Measurements from ENCODE around the gene RAB35.

RAB35 gene

GRCh38 chr12:120116441-120116791 is at the start of gene RAB35:
RAB35 (minus strand) TSS chr12:120116753; CDS start chr12:120116650, 103 bp downstream.
- no peak for DNase-seq

GRCh38 chr12:120164293-120164692 is 47.7 kb upstream of the RAB35 start:
- no peak for DNase-seq

DNA sequence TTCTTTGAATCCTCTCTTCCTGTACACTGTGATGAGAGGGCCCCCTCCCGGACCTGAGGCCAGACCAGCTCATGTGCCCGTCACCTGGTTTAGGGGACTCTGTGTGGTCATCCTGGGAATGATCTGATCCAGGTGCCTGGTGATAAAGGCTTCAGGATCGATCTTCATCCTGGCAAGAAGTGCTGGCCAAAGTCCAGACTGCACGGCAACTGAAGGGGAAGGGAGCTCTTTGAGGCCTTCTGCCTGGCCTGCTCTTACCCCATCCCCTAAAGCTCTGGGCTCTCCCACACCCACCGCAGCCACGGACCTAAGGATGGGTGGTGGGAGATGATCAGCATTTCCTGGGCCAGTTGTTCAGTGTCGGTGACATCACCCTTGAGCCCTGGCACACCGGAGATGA is 46.2 kb upstream of the RAB35 start:
- no peak for DNase-seq

DNA sequence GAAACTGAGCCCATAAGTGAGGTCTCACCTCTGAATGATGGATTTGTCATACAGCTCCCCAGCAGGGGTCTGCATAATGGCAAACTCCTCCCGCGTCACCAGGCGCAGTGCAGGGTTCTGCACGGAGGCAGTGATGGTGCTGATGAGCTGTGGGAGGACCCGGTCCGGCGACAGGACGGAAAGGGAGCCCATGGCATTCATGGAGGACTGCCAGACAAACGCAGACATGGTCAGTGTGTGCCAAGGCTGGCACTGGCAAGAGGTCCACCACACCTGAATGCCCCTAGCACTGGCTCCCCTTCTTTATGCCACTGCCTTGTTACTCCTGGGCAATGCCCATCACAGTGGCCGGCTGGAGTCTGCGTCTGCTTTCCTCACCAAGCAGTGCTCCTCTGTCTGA is 45.3 kb upstream of the RAB35 start:
- no peak for DNase-seq

DNA sequence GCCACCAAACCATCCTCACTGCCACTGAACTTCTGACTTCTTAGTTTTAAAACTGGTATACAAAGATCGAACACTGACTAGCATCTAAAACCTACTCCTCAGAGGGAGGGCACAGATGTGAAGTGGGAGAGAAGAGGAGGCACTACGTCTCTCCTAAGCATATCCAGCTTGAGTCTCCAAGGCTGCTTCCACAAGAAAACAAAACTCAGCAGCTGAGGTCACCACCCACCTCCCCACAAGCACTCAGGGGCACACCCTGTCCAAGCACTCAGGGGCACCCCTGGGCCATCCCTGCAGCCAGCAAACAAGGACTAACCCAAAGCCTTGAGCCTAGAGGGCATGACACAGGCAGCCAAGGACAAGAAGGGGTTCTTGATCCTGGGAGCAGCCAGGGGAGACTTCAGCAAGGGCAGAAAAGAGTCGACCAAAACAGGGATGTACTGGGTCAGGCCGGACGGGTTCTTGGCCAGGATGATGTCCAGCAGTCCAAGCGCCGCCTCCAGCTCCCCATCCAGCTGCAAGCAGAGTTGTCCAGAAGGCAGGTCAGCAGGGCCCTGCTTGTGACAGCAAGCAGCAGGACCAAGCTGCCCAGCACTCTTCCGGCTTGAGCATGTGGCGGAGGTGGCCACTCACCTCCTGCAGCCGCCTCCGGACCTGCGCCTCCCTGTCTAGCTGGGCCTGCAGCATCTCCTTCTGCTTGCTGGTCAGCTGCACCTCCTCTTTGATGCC is 43.1 kb upstream of the RAB35 start:
- DNase-seq = no peak

DNA sequence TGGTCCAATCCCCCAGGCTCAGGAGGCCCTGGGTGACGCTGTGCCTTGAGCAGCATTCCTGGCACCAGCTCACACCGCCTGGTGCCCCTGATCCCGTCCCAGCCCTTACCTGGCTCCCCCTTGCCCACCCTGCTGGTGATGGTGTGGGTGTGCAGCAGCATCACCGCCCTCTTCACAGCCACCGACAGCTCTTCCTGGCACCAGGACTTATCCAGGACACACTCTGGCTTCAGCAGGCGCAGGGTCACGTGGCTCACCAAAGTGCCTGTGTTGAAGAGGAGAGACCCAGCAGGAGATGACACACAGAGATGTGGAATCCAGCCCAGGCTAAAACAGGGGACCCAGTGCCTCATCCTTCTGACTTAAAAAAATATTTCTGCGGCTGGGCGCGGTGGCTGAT is 41.8 kb upstream of the RAB35 start:
- no peak for DNase-seq

- no peak for DNase-seq
Observed at GRCh38 chr12:120157678-120158077, 41.1 kb upstream of the RAB35 start.

DNA sequence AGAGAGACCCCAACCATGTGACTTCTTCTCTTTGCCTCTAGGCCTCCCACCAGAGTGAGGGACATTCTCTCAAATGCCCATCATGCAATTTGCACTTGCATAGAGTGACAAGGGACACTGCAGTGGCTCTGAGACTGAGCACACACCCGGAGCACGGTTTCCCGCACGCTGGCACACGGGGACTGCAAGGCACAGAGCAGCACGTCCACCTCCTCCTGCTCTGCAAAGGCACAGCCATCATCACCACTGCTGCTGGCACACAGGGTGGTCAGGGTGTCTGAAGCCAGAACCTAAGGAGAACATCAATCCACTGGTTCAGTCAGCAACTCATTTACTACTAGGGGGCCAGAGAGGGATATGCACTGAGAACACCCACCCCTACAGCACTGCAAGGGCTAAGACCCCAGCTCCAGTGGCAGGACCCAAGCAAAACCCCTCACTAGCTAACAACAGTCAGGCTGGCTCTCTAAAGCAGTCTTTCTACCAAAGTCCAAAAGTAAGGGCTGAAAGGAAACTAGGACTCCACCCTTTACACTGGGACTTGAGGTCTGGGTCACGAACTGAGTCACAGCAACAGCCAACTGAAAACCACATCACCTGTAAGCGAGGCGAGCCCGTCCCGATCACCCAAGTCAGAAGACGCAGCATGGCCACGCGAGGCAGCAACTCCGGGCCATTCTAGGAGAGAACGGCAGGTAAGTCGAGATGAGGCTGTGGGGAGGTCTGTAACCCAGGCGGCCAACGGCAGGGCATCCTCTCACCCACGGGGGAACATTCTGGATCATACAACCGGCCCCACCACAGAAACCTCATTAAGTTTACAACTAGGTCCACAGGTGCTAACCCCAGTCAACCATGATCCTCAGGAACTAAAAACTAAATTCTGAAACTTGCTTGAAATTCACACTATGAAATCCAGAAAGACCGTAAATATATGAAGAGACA is 40.0 kb upstream of the RAB35 start:
- DNase-seq = no peak

DNA sequence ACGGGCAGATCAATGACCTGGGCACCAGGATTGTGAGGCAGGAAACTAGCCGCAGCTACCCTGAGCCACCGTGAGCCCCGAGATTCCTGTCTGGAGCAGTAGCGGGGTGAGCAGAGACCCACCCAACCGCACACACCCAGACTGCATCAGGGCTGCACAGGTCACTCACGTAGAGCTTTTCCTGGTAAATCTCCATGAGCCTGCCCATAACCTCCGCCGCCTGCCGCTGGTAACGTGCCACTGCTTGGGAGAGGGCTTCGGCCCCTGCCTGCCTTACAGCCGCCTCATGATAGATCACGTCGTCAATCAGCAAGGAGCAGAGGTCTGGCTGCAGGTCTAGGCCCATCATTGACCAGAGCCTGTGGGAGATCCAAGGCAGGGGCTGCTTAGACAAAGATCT is 38.5 kb upstream of the RAB35 start:
- no peak for DNase-seq

DNA sequence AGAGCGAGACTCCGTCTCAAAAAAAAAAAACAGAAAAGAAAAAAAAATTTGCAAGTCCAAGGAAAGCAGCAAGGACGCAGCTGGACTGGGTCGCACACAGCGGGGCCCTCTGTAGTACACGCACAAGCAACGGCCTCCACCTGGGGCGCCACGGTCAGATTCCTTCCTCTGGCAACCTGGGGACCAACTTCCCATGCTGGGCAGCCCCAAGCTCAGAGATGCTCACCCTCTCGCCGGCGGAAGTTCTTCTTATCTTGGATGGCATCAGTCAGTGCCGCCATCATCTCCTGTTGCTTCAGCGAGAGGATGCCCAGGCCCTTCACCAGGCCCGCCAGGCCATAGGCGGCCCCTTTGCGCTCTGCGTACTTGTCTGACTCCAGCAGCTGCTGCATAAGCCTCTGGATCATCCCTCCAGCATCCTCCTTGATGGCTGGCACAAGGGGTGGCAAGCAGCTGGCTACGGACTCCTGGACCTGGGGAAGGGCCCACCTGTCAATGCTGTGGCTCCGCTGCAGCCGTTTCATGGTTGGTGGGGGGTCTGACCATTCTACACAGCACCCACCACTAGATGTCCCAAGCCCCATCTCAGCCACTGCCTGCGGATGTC is 34.5 kb upstream of the RAB35 start:
- DNase-seq = no peak

GRCh38 chr12:120148011-120148410 is 31.5 kb upstream of the RAB35 start:
- no peak for DNase-seq

DNA sequence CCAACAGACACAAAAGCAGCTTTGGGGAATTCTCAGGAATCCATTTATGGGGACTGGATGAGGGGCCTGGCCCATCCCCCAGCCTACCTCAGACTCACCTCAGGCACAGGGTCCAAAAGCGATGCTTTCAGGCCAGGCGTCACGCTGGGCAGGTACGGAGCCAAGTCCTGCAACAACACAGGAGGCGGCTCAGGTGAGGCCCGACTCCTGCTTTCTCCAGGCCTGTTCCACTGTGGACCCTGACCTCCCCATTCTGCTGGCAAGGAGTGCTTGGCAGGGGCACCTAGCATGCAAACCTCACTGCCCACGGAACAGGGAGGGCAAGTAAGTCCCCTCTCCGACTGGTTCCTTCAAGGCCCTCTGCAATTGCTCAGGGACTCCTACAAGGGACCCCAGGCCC is 28.6 kb upstream of the RAB35 start:
- no peak for DNase-seq

GRCh38 chr12:120144215-120144614 is 27.7 kb upstream of the RAB35 start:
- no peak for DNase-seq

DNA sequence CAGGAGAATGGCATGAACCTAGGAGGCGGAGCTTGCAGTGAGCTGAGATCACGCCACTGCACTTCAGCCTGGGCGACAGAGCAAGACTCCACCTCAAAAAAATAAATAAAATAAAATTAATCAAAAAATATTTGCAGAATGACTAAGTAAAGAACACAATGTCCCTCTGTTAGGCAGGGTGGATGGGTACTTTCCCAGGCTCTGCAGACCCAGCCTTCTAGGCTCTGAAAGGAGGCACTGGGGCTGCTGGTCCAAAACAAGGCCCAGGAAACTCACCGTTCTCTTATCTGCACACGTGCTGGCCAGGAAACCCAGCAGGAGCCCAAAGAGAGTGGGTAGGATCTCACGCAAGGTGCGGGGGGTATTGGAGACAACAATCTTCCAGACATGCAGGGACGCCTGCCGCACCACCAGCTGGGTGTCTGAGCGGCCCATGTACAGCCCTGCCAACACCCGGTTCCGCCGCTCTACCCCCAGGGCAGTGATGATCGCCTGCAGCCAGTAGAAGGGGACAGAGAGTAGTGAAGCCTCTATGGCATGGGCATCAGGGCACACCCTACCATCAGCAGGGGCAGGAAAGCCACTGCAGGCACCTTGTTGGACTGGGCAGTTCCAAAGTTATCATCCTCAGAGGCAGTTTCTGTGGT is 25.8 kb upstream of the RAB35 start:
- DNase-seq = no peak

DNA sequence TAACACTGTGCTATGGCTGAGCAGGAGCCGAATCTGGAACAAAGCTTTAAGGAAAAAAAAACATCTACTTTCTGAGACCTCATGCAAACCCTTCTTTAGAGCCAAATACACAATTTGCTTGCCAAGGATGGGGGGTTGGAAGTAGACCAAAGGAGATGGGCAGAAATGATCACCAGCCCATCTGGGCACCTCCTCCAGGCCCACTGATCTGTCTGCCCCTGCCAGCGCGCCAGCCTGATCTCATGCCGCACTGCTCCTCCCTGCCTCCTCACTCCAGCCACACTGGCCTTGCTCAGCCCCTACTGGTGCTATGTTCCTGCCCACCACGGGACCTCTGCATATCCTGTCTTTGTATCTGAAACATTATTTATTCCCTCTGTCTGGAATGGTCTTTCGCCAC is 24.8 kb upstream of the RAB35 start:
- no peak for DNase-seq

- DNase-seq = no peak
Observed at GRCh38 chr12:120140603-120141002, 24.1 kb upstream of the RAB35 start.

- no peak for DNase-seq
Observed at GRCh38 chr12:120139958-120140357, 23.4 kb upstream of the RAB35 start.

GRCh38 chr12:120138366-120138765 is 21.8 kb upstream of the RAB35 start:
- no peak for DNase-seq

- DNase-seq = no peak
Observed at GRCh38 chr12:120137833-120138232, 21.3 kb upstream of the RAB35 start.

- no peak for DNase-seq
Observed at GRCh38 chr12:120136093-120136770, 19.7 kb upstream of the RAB35 start.

DNA sequence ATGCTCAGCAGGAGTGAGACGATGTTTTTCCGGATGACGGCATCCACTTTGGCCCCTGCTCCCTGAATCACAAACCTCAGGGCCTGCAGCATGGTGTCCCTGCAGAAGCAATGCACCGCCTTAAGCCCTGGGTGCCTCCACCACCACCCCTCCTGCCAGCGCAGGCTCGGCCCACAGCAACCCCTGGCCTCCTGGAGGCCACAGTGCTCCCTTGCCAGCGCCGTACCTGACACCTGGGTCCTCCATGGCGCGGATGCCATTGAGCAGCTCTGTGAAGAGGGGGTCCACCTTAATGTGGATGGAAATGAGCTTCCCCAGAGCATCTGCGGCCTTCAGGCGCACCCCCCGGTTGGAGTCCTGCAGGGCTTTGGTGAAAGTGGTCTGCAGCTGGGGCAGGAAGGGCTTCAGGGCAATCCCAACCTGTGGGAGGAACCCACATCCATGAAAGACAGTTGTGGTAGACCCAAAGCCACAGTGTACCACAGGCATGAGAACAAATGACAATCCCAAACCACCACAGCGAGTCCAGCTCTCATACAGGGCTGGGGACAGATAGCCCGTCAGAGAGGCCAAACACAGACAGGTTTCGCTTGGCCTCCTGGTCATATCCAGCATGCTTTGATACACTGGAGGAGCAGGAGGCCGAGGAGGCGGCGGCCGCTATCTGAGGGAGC is 17.9 kb upstream of the RAB35 start:
- no peak for DNase-seq

- no peak for DNase-seq
Observed at GRCh38 chr12:120132863-120133385, 16.4 kb upstream of the RAB35 start.

Measured in RPMI8226 (cell line).